ENCODE data around the gene OR52E2. TPM values are rescaled to one million over a fixed set of nuclear protein-coding genes. Genes with fewer than 3 reads are reported as not detected.
"Not testable (repeated sequence)": the region's sequence is repeated elsewhere in the genome, so short reads cannot be mapped to it uniquely, and the experiment has no call there.

Gene OR52E2
- total and polyA plus RNA-seq, 4 donors: not detected

- no peaks in the 10 kb centered on the region for H3K4me1 ChIP-seq (ENCODE audit: control insufficient read depth, insufficient read depth, low read length)
- H3K27me3 ChIP-seq (ENCODE audit: control insufficient read depth, insufficient read depth, low read length): no peaks in the 10 kb centered on the region
- no peak overlapping the region for H3K4me3 ChIP-seq (ENCODE audit: low read depth, low read length)
- no peak for DNase-seq (ENCODE audit: low read depth in 4 of 6, low spot score in 6 of 6)
- H3K27ac ChIP-seq (ENCODE audit: low read depth, low read length): no peak overlapping the region
- no CpG with 5 or more reads among the region's 3 CpGs for WGBS (ENCODE audit: insufficient coverage)
- no peaks in the 10 kb centered on the region for H3K36me3 ChIP-seq (ENCODE audit: control insufficient read depth, insufficient read depth, low read length)
- H3K9me3 ChIP-seq (ENCODE audit: control insufficient read depth, insufficient read depth, low read length): no peaks in the 10 kb centered on the region
These were observed 12.4 kb upstream of the OR52E2 start for GRCh38 chr11:5071799-5072198.

- H3K9me3 ChIP-seq (ENCODE audit: control insufficient read depth, insufficient read depth, low read length): no peaks in the 10 kb centered on the region
- WGBS (ENCODE audit: insufficient coverage): no CpG with 5 or more reads among the region's 3 CpGs
- H3K4me1 ChIP-seq (ENCODE audit: control insufficient read depth, insufficient read depth, low read length): no peaks in the 10 kb centered on the region
- no peaks in the 10 kb centered on the region for H3K27me3 ChIP-seq (ENCODE audit: control insufficient read depth, insufficient read depth, low read length)
- no peak within 1 kb of the TSS for H3K4me3 ChIP-seq (ENCODE audit: low read depth, low read length)
- H3K36me3 ChIP-seq (ENCODE audit: control insufficient read depth, insufficient read depth, low read length): no peaks in the 10 kb centered on the region
- H3K27ac ChIP-seq (ENCODE audit: low read depth, low read length): no peak within 1 kb of the TSS
- no peak for DNase-seq (ENCODE audit: low read depth in 4 of 6, low spot score in 6 of 6)
These were observed 9.8 kb upstream of the OR52E2 start, which contains the start of gene OR52E1 for GRCh38 chr11:5069272-5069671. Gene OR52E1 (plus strand): TSS chr11:5069572.

GRCh38 chr11:5065027-5065426, 5.6 kb upstream of the OR52E2 start:
- 33% methylated on average over 1 of the region's 1 CpG for WGBS (ENCODE audit: insufficient coverage)
- no peaks in the 10 kb centered on the region for H3K4me1 ChIP-seq (ENCODE audit: control insufficient read depth, insufficient read depth, low read length)
- H3K36me3 ChIP-seq (ENCODE audit: control insufficient read depth, insufficient read depth, low read length): no peaks in the 10 kb centered on the region
- H3K9me3 ChIP-seq (ENCODE audit: control insufficient read depth, insufficient read depth, low read length): no peaks in the 10 kb centered on the region
- H3K4me3 ChIP-seq (ENCODE audit: low read depth, low read length): no peak overlapping the region
- no peaks in the 10 kb centered on the region for H3K27me3 ChIP-seq (ENCODE audit: control insufficient read depth, insufficient read depth, low read length)
- H3K27ac ChIP-seq (ENCODE audit: low read depth, low read length): no peak overlapping the region
- no peak for DNase-seq (ENCODE audit: low read depth in 4 of 6, low spot score in 6 of 6)

- not testable (repeated sequence) for H3K27me3 ChIP-seq (ENCODE audit: control insufficient read depth, insufficient read depth, low read length); H3K36me3 ChIP-seq (ENCODE audit: control insufficient read depth, insufficient read depth, low read length); DNase-seq (ENCODE audit: low read depth in 4 of 6, low spot score in 6 of 6); H3K9me3 ChIP-seq (ENCODE audit: control insufficient read depth, insufficient read depth, low read length); H3K4me1 ChIP-seq (ENCODE audit: control insufficient read depth, insufficient read depth, low read length); H3K27ac ChIP-seq (ENCODE audit: low read depth, low read length); H3K4me3 ChIP-seq (ENCODE audit: low read depth, low read length)
- 80% methylated on average over 2 of the region's 5 CpGs for WGBS (ENCODE audit: insufficient coverage)
These were observed 748 bp downstream of the OR52E2 start for GRCh38 chr11:5058679-5059078.

GRCh38 chr11:5046754-5047330, 12.6 kb downstream of the OR52E2 start:
- WGBS (ENCODE audit: insufficient coverage): 88% methylated on average over 13 of the region's 15 CpGs

GRCh38 chr11:5046226-5046625, 13.2 kb downstream of the OR52E2 start, which contains the start of gene OR52J3:
Gene OR52J3 (plus strand): TSS chr11:5046526. CDS start chr11:5046526, 0 bp downstream.
- Histone ChIP-seq H3K27ac (ENCODE audit: low read depth, low read length) (no peak within 1 kb of the TSS), H3K36me3 (ENCODE audit: control insufficient read depth, insufficient read depth, low read length) (no peaks in the 10 kb centered on the region), H3K9me3 (ENCODE audit: control insufficient read depth, insufficient read depth, low read length) (no peaks in the 10 kb centered on the region), H3K27me3 (ENCODE audit: control insufficient read depth, insufficient read depth, low read length) (no peaks in the 10 kb centered on the region), H3K4me1 (ENCODE audit: control insufficient read depth, insufficient read depth, low read length) (no peaks in the 10 kb centered on the region), H3K4me3 (ENCODE audit: low read depth, low read length) (no peak within 1 kb of the TSS)
- no peak for DNase-seq (ENCODE audit: low read depth in 4 of 6, low spot score in 6 of 6)
- 86% methylated on average over 1 of the region's 1 CpG for WGBS (ENCODE audit: insufficient coverage)

More at GRCh38 chr11:5046754-5047330, 12.6 kb downstream of the OR52E2 start:
- Histone ChIP-seq H3K27me3 (ENCODE audit: control insufficient read depth, insufficient read depth, low read length) (no peaks in the 10 kb centered on the region), H3K27ac (ENCODE audit: low read depth, low read length) (no peak overlapping the region), H3K4me1 (ENCODE audit: control insufficient read depth, insufficient read depth, low read length) (no peaks in the 10 kb centered on the region), H3K36me3 (ENCODE audit: control insufficient read depth, insufficient read depth, low read length) (no peaks in the 10 kb centered on the region), H3K9me3 (ENCODE audit: control insufficient read depth, insufficient read depth, low read length) (no peaks in the 10 kb centered on the region), H3K4me3 (ENCODE audit: low read depth, low read length) (no peak overlapping the region)
- no peak for DNase-seq (ENCODE audit: low read depth in 4 of 6, low spot score in 6 of 6)

- no peak overlapping the region for H3K27ac ChIP-seq (ENCODE audit: low read depth, low read length)
- H3K36me3 ChIP-seq (ENCODE audit: control insufficient read depth, insufficient read depth, low read length): no peaks in the 10 kb centered on the region
- DNase-seq (ENCODE audit: low read depth in 4 of 6, low spot score in 6 of 6): no peak
- H3K9me3 ChIP-seq (ENCODE audit: control insufficient read depth, insufficient read depth, low read length): no peaks in the 10 kb centered on the region
- H3K4me3 ChIP-seq (ENCODE audit: low read depth, low read length): no peak overlapping the region
- WGBS (ENCODE audit: insufficient coverage): no CpG with 5 or more reads among the region's 2 CpGs
- H3K27me3 ChIP-seq (ENCODE audit: control insufficient read depth, insufficient read depth, low read length): no peaks in the 10 kb centered on the region
- no peaks in the 10 kb centered on the region for H3K4me1 ChIP-seq (ENCODE audit: control insufficient read depth, insufficient read depth, low read length)
These were observed 16.0 kb downstream of the OR52E2 start for GRCh38 chr11:5043380-5043779.

GRCh38 chr11:5042091-5042490, 17.3 kb downstream of the OR52E2 start:
- no peak overlapping the region for H3K4me3 ChIP-seq (ENCODE audit: low read depth, low read length)
- DNase-seq (ENCODE audit: low read depth in 4 of 6, low spot score in 6 of 6): no peak
- no peaks in the 10 kb centered on the region for H3K27me3 ChIP-seq (ENCODE audit: control insufficient read depth, insufficient read depth, low read length)
- no peaks in the 10 kb centered on the region for H3K36me3 ChIP-seq (ENCODE audit: control insufficient read depth, insufficient read depth, low read length)
- no CpG with 5 or more reads among the region's 3 CpGs for WGBS (ENCODE audit: insufficient coverage)
- no peaks in the 10 kb centered on the region for H3K4me1 ChIP-seq (ENCODE audit: control insufficient read depth, insufficient read depth, low read length)
- no peaks in the 10 kb centered on the region for H3K9me3 ChIP-seq (ENCODE audit: control insufficient read depth, insufficient read depth, low read length)
- H3K27ac ChIP-seq (ENCODE audit: low read depth, low read length): no peak overlapping the region

GRCh38 chr11:5040876-5041275, 18.6 kb downstream of the OR52E2 start:
- Histone ChIP-seq H3K27ac (ENCODE audit: low read depth, low read length) (no peak overlapping the region), H3K36me3 (ENCODE audit: control insufficient read depth, insufficient read depth, low read length) (no peaks in the 10 kb centered on the region), H3K4me1 (ENCODE audit: control insufficient read depth, insufficient read depth, low read length) (no peaks in the 10 kb centered on the region), H3K4me3 (ENCODE audit: low read depth, low read length) (no peak overlapping the region), H3K9me3 (ENCODE audit: control insufficient read depth, insufficient read depth, low read length) (no peaks in the 10 kb centered on the region), H3K27me3 (ENCODE audit: control insufficient read depth, insufficient read depth, low read length) (no peaks in the 10 kb centered on the region)
- no peak for DNase-seq (ENCODE audit: low read depth in 4 of 6, low spot score in 6 of 6)
- no CpG with 5 or more reads among the region's 4 CpGs for WGBS (ENCODE audit: insufficient coverage)

GRCh38 chr11:5038341-5038740, 21.1 kb downstream of the OR52E2 start:
- H3K4me1 ChIP-seq (ENCODE audit: control insufficient read depth, insufficient read depth, low read length): no peaks in the 10 kb centered on the region
- H3K36me3 ChIP-seq (ENCODE audit: control insufficient read depth, insufficient read depth, low read length): no peaks in the 10 kb centered on the region
- H3K27ac ChIP-seq (ENCODE audit: low read depth, low read length): no peak overlapping the region
- H3K9me3 ChIP-seq (ENCODE audit: control insufficient read depth, insufficient read depth, low read length): no peaks in the 10 kb centered on the region
- WGBS (ENCODE audit: insufficient coverage): 80% methylated on average over 1 of the region's 1 CpG
- H3K4me3 ChIP-seq (ENCODE audit: low read depth, low read length): no peak overlapping the region
- H3K27me3 ChIP-seq (ENCODE audit: control insufficient read depth, insufficient read depth, low read length): no peaks in the 10 kb centered on the region
- DNase-seq (ENCODE audit: low read depth in 4 of 6, low spot score in 6 of 6): peak in 2 of 6 donors; percentile 59 to 73
